ENCODE data around the gene C16orf95.

Gene C16orf95

DNA sequence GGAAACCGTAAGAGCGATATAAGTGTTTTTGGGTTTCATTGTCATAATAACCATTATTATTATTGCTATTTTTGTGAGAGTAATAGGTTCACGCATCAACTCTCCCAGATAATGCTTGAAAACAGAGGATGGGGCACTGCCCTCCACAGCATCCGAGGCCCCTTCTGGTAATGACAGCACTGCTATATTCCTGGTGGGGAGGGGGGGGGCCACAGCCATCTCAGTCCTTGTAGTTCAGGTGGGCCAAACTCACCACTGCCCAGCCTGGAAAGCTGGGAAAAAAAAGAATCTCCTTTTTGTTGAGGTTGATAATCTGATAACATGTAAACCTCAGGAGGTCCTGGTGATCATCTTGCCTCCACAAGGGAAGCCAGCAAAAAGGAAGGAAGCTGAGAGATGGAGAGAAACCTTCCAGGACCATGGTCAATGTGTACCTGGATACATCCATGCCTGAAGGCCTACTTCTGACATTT, 706 bp downstream of the C16orf95 start:
- DNase-seq (ENCODE audit: low read depth), result no peak

DNA sequence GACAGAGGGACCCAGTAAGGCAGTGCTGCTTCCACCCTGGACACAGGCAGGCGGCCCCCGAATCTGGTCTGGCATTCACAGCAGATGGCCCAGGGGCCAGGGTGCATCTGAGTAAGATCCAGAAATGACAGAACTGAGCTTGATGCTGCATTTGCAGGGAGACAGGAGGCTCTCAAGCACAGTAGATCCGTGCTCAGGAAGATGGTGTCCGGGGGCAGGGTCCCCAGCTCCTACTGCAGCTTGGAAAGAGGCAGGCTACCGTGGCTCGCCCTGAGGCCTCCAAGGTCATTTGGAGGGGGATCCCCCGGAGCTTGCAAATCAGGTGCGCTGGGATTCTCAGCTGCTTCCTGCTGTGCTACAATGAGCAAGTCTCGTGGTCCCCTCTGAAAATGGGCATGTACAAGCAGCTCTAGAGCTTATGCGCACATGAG, 2.2 kb downstream of the C16orf95 start:
- DNase-seq (ENCODE audit: low read depth), result no peak

DNA sequence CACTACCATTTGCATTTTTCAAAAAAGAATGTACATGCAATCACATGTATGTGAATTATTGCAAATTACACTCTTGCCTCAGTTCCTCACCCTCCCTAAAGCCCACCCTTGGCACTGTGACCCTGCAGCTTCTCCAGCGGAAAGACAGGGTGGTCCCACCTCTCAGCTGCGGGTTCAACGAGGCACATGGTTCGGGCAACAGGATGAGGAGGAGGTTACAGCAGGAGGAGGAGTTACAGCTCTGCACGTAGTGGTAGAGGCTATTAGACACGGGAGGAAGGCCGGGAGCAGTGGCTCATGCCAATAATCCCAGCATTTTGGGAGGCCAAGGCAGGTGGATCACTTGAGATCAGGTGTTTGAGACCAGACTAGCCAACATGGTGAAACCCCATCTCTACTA, 5.2 kb downstream of the C16orf95 start:
- DNase-seq (ENCODE audit: low read depth), result no peak

DNA sequence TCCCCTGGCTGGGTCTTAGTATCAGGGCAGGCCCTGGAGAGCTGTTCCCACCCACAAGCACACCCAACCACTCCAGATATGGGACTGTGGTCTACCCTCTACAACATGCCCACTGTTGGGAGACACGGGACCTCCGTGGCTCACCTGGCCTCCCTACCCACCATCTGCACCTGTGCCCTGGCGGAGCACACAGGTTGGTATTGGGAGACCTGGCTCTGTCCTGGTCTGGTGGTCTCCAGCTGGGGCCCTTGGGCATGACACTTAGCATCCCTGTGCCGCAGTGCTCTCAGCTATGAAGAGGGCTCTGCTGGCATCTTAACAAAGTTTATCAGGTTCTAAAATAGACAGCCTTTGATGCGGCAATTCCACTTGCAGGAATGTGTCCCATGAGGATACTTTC, 5.8 kb downstream of the C16orf95 start:
- no peak for DNase-seq (ENCODE audit: low read depth)

DNA sequence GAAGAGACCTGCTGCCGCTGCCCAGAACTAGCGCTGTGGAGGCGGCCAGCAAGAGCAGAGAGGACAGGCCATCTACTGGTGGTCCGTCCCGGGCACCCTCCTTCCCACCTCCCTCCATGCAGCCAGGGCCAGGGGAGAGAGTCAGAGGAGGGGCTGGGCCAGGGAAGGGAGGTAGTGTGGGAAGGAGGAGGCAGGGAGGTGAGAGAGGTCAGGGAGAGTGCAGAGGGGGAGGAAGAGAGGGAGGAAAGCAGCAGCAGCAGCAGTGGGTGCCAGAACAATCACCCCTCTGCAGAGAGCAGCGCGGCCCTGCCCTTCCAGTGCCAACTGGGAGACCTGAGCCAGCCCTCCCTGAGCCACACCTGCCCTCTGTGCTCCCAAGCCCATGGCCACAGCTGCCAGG, 6.6 kb downstream of the C16orf95 start:
- DNase-seq (ENCODE audit: low read depth), result no peak

DNA sequence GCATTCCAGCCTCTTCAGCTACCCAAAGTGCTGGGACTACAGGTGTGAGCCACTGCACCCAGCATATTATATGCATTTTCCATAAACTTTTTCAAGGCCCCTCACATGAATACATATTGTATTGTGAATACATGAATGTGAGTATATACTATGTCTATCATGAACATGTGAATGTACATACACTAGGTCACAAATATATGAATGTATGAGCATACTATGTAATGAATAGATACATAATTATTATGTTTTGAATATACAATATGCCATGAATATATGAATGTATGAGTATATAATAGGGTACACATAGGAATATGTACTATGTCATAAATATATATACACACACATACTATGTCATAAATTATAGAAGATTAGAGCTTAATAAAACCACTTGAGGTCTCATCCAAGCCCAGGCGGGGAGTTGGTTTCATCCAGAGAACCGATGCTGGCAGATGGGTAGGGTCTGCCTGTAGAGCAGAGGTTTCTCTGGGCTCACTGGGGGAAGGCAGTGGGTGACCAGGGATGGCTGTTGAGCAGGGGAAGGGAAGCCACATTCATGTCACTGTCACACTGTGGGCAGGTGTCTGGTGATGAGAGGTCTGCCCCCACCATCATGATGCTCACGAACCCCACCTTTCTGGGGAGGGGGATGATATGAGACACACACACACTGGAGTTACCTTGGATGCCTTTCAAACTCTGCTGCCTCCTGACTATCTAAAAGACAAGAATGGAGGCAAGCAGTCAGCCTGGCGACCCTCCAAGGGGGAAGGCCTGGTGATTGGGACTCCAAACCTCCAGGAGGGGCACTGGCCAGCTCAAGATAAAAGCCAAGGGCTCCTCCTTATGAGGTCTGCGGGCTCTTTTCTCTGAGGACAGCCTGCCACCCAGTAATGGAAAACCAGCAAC, 7.3 kb downstream of the C16orf95 start:
- no peak for DNase-seq (ENCODE audit: low read depth)

DNA sequence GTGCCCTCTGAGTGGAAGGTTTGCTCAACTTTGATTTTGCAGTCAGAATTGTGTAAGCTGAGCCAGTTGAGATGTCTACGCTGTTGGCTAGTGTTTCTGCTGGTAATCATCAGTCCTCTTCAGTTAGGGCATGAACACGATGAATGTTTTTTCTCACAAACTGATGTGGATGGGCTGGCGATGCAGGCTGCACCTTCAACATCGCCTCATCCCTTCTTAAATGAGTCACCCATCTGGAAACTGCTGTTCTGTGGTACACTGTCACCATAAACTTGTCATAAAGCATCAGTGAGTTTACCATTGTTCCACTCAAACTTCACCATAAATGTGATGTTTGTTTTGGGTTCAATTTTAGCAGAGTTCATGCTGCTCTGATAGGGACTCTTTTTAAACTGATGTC, 8.4 kb downstream of the C16orf95 start:
- DNase-seq (ENCODE audit: low read depth), result no peak

DNA sequence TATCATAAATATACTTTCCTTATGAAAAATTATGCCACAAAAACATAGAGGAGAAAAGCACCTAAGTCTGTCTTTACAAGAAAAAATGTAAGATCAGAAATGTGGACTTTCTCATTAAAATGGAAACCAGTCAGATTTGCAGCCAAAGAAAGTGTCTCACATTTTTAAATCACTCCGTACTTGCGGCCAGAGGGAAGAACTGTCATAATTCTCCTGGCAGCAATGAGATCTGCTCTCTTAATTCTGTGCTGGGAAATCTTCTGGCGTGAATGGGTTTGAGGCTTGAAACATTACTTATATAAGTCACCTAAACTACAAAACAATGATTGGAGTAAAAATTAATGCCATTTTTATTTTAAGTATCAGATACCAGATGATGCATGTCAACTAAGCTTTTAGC, 10.7 kb downstream of the C16orf95 start:
- no peak for DNase-seq (ENCODE audit: low read depth)

DNA sequence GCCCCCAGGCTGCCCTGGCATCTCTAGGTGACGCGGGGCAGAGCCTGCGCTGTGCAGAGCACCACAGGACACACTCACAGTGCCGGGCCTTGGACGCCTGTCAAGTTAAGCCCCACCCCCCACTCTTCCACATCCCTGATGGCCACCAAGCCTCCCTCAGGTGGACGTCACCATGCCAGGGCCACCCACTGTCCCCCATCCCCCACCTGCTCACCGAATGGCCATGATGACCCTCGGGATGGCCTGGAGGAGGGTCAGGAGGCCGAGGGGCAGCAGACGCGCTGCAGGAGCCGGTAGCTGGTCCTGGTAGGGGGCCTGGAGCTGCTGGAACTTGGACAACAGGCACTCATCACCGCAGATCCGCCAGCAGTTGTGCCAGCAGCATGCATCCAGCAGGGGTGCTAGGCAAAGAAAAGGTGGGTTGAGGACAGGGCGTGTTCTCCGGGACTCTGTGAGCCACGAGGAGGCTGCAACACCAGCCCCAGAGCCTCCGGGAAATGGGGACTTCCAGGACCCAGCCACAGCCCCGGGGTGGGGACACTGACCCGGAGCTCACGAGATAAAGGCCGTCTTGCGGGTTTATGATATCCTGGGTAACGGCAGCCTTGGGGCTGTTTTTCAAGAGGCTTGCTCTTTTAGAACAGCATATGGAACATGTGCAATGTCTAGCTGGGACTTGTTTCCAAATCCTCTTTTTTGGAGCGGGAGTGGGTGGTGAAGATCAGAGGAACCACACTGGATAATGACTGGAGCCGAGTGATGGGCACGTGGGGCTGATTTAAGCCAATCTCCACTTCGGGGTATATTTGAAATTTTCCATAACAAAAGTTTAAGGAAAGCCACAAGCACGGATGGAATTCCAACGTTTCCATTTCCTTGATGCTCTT, 11.4 kb downstream of the C16orf95 start:
- DNase-seq (ENCODE audit: low read depth), result no peak

DNA sequence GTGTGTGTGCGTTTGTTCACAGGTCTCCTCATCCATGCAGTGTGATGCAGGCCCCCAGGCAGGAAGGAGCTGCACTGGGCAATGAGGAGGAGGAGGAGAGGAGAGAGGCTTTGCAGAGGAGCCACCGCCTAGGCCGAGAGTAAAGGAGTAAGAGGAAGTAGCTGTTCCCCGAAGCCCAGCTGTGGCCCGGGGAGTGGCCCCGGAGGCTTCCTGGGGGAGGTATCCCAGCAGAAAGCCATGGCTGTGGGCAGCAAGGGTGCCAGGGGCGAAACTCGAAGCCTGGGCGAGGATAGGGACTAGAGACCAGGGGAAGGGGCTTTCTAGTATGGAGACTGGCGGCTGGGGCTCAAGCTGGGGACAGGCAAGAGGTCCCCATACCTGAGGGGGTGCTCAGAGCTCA, 12.2 kb downstream of the C16orf95 start:
- DNase-seq (ENCODE audit: low read depth), result no peak

DNA sequence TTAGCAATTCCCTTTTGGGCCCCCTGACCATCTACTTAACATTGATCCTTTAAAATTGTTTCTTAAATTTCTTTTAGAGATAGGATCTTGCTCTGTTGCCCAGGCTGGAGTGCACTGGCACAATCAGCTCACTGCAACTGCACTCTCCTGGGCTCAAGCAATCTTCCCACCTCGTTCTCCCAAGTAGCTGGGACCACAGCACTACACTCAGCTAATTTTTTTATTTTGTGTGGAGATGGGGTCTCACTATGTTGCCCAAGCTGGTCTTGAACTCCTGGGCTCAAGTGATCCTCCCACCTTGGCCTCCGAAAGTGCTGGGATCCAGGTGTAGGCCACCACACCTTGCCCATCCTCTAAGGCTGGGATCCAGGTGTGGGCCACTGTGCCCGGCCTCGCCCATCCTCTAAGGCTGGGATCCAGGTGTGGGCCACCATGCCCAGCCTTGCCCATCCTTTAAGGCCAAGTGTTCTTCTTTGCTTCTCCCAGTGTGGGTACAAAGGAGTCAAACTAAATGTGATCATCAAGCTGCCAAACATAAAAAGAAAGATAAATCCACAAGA, 13.2 kb downstream of the C16orf95 start:
- no peak for DNase-seq (ENCODE audit: low read depth)

DNA sequence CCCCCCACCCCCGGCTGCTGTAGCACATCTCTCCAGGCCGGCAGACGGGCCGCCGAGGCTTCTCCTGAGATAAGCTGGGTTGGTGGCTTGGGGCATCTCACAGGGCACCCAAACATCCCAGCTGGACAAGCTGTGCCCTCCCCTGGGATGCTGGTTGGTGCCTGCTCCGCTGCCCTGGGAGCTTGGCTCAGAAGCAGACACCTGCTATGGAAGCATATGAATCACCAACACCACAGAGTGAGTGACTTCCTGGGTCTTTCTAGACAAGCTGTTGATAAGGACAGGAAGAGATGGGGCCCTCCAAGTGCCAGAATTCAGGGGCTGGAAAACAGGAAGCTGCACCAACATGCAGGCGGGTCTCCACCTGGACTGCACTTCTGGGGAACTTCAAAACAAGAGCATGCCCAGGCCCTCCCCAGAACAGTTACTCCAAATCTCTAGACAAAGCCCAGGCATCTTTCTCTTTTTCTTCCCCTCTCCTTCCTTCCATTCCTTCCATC, 13.7 kb downstream of the C16orf95 start:
- no peak for DNase-seq (ENCODE audit: low read depth)

DNA sequence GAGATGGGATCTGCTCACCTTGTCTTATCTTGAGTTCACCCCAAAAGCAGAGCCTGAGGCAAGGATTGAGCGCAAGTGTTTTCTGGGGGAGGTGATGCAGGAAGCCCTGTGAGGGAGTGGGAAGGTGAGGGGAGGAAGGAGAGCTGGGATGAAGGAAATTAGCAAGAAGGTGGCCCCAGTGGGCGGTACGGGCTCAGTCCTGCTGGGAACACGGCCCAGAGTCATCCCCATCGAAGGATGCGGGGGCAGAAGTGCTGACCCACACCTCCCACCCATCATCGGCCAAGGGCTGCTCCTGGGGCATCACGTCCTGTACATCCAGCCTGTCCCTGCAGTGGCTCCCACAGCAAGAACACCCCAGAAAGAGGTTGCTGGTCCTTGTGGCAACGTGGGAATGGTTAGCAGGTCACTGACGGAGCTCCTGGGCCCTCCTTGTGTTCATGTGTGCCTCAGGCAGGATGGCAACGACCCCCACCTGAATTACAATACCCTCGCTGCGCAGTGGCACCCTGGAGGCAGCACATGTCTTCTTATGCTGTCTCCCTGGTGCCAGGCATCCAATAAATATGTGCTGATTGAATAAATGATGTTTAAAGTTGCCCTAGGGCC, 18.2 kb downstream of the C16orf95 start:
- no peak for DNase-seq (ENCODE audit: low read depth)

DNA sequence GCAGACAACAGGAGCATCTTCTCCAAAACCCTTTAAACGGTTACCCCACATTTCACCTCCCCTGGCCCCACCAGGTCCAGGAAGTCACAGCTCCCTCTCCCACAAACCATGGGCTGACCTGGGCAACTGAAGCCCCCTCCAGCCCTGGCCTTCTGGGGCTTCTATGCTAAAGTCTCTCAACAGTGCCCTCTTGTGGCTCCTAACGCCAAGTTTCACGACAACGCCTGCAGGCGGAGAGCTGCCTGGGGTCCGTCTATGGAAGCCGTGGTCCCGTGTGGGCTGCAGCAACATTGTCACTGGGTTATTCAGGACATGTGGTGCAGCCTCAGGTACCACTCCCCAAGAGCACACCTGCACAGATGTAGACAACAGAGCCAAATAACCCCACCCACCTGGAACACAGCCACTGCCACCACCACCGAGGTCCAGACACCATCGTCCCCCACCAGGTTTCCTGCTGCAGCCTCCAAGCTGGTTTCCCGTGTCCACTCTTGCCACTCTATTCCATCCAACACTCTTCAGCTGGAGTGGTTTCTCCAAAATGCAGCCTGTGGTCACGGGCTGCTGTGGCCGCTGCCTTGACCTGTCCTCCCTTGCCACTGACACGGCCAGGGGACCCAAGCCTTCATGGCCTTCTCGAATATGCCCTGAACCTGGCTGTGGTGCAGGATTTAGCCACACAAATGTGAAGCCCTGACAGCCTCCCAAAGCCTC, 19.1 kb downstream of the C16orf95 start:
- DNase-seq (ENCODE audit: low read depth), result no peak

DNA sequence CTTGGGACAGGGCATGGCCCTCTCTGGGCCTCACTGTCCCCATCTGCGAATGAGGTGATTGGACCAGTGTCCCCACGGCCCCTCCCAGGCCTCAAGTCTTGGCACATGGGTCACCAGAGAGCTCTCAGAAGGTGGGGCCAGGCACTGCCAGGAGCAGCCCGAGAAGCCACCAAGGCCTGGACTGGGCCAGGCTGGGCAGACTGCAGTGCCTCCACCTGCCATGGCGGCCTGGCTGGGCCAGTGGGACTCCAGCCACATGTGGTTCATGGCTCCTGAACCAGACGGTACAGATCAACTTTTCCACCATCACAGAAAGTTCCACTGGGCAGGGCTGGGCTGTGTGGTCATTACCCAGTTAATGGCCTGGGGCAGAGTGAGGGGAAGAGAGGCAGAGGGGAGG, 19.8 kb downstream of the C16orf95 start:
- DNase-seq (ENCODE audit: low read depth), result no peak

DNA sequence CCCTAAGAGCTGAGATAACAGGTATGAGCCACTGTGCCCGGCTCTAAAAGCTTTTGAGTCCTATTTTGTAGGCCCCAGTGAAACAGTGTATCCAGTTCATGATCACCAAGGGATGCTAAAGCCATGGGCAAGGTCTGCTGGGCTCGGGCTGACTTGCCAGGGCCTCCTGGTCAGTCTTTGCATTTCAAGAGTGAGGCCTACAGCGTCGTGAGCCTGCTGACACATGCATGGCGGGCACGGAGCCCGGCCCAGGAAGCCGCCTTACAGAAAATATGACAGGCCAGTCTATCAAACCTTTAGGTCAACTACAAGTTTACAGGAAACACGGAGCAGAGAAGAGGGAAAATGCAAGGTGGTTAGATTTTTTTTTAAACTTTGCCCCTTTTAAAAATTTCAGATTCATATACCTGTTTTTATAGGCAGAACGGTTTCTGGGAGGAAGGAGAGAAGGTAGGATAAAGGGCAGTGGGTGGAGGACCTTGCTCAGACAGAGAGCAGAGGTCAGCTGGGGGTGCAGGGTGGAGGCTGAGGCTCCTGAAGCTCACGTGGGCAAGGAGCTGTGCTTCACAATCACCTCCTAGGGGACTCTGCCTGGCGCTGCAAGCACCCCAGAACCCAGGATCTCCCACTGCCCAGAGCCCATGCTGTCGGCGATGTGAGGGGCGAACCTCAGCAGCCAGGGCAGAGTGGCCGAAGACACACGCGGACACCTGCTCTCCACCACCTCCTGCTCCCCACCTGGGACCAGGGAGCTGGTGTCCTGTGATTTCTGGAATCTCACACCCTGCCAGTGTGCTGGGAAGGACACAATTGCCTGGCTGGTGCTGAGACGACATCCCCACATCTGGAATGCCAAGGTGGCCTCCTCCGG, 21.3 kb downstream of the C16orf95 start:
- DNase-seq (ENCODE audit: low read depth), result no peak

DNA sequence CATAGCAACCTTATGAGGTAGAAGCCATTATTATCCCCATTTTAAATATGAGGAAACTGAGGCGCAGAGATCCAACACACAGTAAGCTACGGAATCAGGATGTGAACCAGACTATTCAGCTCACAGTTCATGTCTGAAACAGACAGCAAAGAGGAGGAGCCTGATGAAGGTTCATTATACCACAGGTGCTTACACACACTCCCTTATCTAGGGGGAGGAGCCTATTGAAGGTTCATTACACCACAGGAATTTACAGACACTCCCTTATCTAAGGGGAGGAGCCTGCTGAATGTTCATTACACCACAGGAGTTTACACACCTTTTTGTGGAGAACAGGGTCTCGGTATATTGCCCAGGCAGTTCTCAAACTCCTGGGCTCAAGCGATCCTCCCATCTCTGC, 21.9 kb downstream of the C16orf95 start:
- DNase-seq (ENCODE audit: low read depth), result no peak

DNA sequence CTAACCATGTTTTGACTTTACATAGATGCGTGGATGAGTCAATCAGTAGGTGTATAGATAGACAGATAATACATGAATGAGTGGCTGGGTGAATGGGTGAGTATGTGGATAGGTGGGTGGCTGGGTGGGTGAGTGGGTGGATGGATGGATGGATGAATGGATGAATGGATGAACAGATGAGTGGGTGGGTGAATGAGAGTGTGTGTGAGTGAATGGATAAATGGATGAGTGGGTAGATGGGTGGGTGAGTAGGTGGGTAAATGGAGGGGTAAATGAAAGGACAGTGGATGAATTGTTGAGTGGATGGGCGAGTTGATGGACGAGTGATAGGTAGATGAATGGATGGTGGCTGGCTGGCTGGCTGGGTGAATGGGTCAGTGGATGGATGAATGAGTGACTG, 23.2 kb downstream of the C16orf95 start:
- no peak for DNase-seq (ENCODE audit: low read depth)

DNA sequence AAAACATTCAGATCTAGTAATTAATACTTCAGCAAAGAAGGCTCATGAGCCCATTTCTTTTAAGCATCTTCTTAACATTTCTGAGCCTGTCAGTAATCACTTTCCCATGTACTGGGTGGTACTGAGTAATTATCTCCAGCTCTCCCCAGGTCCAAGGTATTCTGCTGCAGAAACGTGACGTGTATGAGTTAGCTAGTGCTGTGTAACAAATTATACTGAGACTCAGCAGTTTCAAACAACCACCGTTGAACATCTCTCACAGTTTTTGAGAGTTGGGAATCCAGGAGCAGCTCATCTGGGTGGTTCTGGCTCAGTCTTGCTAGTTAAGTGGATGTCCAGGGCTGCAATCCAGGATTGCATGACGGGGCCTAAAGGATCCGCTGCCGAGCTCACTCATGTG, 25.2 kb downstream of the C16orf95 start:
- no peak for DNase-seq (ENCODE audit: low read depth)

DNA sequence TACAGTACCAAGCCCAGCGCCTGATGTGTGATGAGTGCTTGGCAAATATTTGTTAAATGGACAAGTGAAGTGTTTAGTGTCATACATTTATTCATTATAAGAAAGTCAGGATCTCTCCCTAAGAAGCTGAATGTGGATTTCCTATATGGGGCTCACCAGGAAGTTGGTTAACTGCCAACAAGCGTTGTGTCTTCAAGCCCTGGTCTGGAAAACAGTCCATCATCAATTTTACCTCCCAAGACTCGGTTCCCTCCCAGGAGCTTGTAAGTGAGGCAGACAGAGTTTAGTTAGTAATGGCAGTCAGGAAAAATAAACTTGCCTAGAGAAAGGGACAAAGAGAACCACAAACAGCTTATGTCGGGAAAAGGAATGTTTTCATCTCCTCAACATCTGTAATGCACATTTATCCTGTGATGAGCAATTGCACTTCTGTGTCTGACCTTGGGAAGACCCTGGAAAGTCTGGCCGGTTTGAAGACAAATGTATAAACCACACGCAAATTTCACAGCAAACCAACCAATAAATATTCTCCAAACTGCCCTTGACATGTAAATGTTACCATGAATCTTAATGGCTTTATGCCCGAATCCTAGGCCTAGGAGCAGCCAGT, 28.3 kb downstream of the C16orf95 start:
- DNase-seq (ENCODE audit: low read depth), result no peak
